Lower lobe of right lung (tissue), 2 donors: ENCODE measurements around the gene ATXN7L1. TPM values are rescaled to one million over a fixed set of nuclear protein-coding genes. Genes with fewer than 3 reads are reported as not detected.
"Not testable (repeated sequence)": the region's sequence is repeated elsewhere in the genome, so short reads cannot be mapped to it uniquely, and the experiment has no call there.

Experiments used
- ATAC-seq, 2 donors: fragments of 200-7000 bp; cut with Tn5 transposase; one replicate each; pipeline ENCODE4 v1.9.1; 2020 to 2022; ENCODE audit warnings: mild to moderate bottlenecking in 2 of 2, moderate library complexity in 2 of 2
- DNase-seq: peaks from one replicate; pipeline ENCODE4 v3.0.0-alpha.2; 2020
- H3K27ac ChIP-seq: fragments of 200-600 bp; one replicate; pipeline ENCODE4 v1.8.0; 2022
- H3K27me3 ChIP-seq: fragments of 200-600 bp; one replicate; pipeline ENCODE4 v1.8.0; 2022; ENCODE audit warnings: low read depth
- H3K36me3 ChIP-seq: fragments of 200-600 bp; one replicate; pipeline ENCODE4 v1.8.0; 2022; ENCODE audit warnings: mild to moderate bottlenecking
- H3K4me1 ChIP-seq: fragments of 200-600 bp; one replicate; pipeline ENCODE4 v1.8.0; 2022
- H3K4me3 ChIP-seq: fragments of 200-600 bp; one replicate; pipeline ENCODE4 v1.8.0; 2022; ENCODE audit warnings: mild to moderate bottlenecking
- H3K9me3 ChIP-seq: fragments of 200-600 bp; one replicate; pipeline ENCODE4 v1.8.0; 2022
- intact Hi-C: fragments of 100-400 bp; cut with DNase I; formaldehyde crosslinking; loops from one replicate; pipeline ENCODE4 v1.11.0; 2022
- total RNA-seq: library from RNA; stranded (reverse); fragmentation: NEBNext Ultra II Directional; extraction: Animal tissue kit (Norgen Biotek cat#: 25700); gene quantifications from one replicate; pipeline ENCODE4 v1.2.1, GENCODE V29; 2021
- TF ChIP-seq, protein P1 (sequence below): fragments of 200-600 bp; IDR thresholded peaks from one replicate; pipeline ENCODE4 v1.8.0; 2022; ENCODE audit warnings: antibody characterized with exemption, mild to moderate bottlenecking
- donor health status: DM: no; HTN: yes; CAD: no; lungs with severe emphysema.

ATXN7L1 gene
- total RNA-seq, 1 donor from 2014 or later: 17.7 TPM

DNA sequence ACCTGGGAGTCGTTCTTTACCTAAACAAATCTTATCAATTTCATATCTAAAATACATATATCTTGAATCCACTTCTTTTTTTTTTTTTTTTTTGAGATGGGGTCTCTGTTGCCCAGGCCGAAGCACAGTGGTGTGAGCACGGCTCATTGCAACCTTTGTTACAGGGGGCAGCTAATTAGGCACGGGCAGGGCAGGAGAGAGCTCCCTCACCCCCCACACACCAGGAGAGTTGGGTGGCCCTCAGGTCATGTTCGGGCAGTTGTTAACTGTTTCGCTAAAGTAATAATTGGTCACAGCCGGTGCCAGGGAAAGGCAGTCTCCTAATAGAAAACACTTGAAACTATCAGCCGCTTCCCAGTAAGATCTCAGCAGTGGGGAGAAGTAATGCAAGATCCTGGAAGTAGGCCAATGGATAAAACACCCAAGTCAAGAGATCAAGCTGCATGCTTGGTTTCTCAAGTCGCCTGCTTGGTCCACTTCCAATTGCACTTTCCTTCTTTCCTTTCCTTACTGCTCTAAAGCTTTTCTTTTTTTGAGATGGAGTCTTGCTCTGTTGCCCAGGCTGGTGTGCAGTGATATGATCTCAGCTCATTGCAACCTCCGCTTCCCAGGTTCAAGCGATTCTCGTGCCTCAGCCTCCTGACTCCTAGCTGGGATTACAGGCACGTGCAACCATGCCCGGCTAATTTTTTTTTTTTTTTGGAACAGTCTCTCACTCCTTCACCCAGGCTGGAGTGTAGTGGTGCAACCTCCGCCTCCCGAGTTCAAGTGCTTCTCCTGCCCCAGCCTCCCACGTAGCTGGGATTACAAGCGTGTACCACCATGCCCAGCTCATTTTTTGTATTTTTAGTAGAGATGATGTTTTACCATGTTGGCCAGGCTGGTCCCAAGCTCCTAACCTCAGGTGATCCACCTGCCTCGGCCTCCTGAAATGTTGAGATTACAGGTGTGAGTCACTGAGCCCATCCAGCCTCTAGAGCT lies 273.8 kb downstream of the ATXN7L1 start:
- ATAC-seq (peak; percentile 31 to 47), DNase-seq (no peak)
- Histone ChIP-seq H3K36me3 (no peaks in the 10 kb centered on the region), H3K27ac (no peak overlapping the region), H3K4me3 (no peak overlapping the region), H3K9me3 (no peaks in the 10 kb centered on the region), H3K4me1 (no peaks in the 10 kb centered on the region), H3K27me3 (no peaks in the 10 kb centered on the region)
- intact Hi-C loops: no loop called here
- TF ChIP-seq, protein P1, sequence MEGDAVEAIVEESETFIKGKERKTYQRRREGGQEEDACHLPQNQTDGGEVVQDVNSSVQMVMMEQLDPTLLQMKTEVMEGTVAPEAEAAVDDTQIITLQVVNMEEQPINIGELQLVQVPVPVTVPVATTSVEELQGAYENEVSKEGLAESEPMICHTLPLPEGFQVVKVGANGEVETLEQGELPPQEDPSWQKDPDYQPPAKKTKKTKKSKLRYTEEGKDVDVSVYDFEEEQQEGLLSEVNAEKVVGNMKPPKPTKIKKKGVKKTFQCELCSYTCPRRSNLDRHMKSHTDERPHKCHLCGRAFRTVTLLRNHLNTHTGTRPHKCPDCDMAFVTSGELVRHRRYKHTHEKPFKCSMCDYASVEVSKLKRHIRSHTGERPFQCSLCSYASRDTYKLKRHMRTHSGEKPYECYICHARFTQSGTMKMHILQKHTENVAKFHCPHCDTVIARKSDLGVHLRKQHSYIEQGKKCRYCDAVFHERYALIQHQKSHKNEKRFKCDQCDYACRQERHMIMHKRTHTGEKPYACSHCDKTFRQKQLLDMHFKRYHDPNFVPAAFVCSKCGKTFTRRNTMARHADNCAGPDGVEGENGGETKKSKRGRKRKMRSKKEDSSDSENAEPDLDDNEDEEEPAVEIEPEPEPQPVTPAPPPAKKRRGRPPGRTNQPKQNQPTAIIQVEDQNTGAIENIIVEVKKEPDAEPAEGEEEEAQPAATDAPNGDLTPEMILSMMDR: no peak

- peak; percentile 60 for DNase-seq
- intact Hi-C loops: no loop called here
- H3K36me3 ChIP-seq: no peaks in the 10 kb centered on the region
- TF ChIP-seq, protein P1: no peak
- H3K4me3 ChIP-seq: no peak overlapping the region
- H3K4me1 ChIP-seq: no peaks in the 10 kb centered on the region
- H3K27ac ChIP-seq: no peak overlapping the region
- ATAC-seq: peak; percentile 93 to 95
- no peaks in the 10 kb centered on the region for H3K9me3 ChIP-seq
- H3K27me3 ChIP-seq: no peaks in the 10 kb centered on the region
Observed at GRCh38 chr7:105600720-105601550, 275.5 kb downstream of the ATXN7L1 start.

DNA sequence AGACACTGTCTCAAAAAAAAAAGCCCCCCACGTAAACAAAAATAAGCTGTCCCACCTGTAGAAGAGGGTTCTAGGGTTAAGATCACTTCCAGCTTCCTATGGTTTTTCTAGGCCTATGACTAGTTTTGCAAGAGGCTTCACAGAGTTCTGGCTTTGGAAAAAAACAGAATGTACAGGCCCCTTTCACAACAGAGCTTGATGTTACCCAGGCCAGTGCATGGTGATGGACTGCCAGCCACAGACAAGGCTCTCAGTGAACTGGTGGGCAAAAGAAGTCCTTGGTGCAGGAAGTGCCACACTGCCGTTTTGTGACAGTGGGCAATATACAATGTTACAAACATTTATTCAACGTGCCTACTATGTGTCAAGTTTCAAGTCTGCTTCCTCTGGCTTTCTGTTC lies 276.8 kb downstream of the ATXN7L1 start:
- ATAC-seq: no peak

GRCh38 chr7:105599080-105599479 lies 277.3 kb downstream of the ATXN7L1 start:
- ATAC-seq, H3K27ac ChIP-seq, intact Hi-C loops, H3K36me3 ChIP-seq, H3K27me3 ChIP-seq, DNase-seq, H3K9me3 ChIP-seq, H3K4me1 ChIP-seq, H3K4me3 ChIP-seq: not testable (repeated sequence)

More for the DNA sequence above, 276.8 kb downstream of the ATXN7L1 start:
- H3K27me3 ChIP-seq: no peaks in the 10 kb centered on the region
- H3K27ac ChIP-seq: no peak overlapping the region
- intact Hi-C loops: no loop called here
- DNase-seq: no peak
- no peak overlapping the region for H3K4me3 ChIP-seq
- H3K36me3 ChIP-seq: no peaks in the 10 kb centered on the region
- TF ChIP-seq, protein P1: no peak
- H3K4me1 ChIP-seq: no peaks in the 10 kb centered on the region
- no peaks in the 10 kb centered on the region for H3K9me3 ChIP-seq

GRCh38 chr7:105596866-105597265 lies 279.5 kb downstream of the ATXN7L1 start:
- H3K27ac ChIP-seq: no peak overlapping the region
- no peaks in the 10 kb centered on the region for H3K4me1 ChIP-seq
- H3K27me3 ChIP-seq: no peaks in the 10 kb centered on the region
- H3K9me3 ChIP-seq: no peaks in the 10 kb centered on the region
- DNase-seq: no peak
- no peak overlapping the region for H3K4me3 ChIP-seq
- H3K36me3 ChIP-seq: no peaks in the 10 kb centered on the region
- intact Hi-C loops: no loop called here
- TF ChIP-seq, protein P1: no peak
- ATAC-seq: no peak
